UCSD-AML1 (cell line): ENCODE results near the gene CX3CL1.
"Not testable (repeated sequence)": the region's sequence is repeated elsewhere in the genome, so short reads cannot be mapped to it uniquely, and the experiment has no call there.

Source experiments
- DNase-seq: peaks from one replicate; lab custom pipeline; 2025; ENCODE audit not compliant: unreplicated experiment; lab: John Stamatoyannopoulos, UW

Gene CX3CL1

DNA sequence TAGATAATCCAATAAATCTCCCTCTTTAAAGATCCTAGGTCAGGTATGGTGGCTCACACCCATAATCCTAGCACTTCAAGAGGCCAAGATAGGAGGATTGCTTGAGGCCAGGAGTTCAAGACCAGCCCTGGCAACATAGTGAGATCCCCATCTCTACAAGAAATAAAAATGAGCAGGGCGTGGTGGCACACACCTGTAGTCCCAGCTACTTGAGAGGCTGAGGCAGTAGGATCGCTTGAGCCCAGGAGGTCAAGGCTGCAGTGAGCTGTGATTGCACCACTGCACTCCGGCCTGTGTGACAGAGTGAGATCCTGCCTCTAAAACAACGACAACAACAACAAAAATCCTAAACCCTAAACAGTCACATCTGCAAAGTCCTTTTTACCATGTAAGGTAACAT lies 15.7 kb upstream of the CX3CL1 start:
- no peak for DNase-seq

DNA sequence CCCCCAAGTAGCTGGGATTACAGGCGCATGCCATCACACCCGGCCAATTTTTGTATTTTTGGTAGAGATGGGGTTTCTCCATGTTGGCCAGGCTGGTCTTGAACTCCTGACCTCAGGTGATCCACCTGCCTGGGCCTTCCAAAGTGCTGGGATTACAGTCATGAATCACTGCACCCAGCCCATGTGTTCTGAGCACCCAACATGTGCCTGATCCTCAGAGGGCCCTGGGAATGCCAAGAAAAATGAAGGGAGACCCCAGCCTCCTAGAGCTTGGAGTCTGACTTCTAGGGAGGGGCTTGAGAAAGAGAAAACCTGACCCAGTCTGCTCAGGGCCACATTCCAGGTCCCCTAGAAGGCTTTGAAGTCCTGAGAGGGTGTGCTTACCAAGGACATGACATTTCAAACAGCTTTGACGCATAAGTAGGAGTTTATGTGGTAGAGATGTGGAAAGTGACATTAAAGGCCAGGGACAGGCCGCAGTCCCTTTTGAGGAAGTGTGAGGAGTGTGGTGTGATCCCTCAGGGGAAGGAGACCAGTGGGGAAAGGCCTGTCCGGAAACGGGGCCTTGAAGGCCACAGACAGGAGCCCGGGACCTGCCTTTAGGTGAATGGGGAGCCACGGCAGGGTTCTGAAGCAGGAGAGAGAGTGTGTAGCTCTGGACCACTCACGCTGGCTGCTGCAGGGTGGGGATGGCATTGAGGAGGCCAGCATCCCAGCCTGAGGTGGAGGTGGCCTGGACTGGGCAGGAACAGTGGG lies 14.8 kb upstream of the CX3CL1 start:
- DNase-seq: peak; percentile 67

DNA sequence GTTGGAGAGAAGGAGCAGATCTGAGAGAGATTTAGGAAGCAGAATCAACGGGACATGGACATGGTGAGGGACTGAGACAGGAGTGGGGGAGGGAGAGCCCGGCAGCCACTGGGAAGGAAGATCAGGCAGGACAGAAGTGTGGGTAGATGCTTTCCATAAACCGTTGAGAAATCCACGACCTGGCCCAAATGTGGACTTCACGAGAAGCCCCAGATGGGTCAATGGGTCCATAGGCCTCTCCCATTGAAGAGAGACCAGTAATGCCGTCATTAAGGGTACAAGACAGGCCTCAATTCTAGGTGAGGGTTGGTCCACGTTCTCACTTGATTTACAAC lies 14.2 kb upstream of the CX3CL1 start:
- DNase-seq: no peak

DNA sequence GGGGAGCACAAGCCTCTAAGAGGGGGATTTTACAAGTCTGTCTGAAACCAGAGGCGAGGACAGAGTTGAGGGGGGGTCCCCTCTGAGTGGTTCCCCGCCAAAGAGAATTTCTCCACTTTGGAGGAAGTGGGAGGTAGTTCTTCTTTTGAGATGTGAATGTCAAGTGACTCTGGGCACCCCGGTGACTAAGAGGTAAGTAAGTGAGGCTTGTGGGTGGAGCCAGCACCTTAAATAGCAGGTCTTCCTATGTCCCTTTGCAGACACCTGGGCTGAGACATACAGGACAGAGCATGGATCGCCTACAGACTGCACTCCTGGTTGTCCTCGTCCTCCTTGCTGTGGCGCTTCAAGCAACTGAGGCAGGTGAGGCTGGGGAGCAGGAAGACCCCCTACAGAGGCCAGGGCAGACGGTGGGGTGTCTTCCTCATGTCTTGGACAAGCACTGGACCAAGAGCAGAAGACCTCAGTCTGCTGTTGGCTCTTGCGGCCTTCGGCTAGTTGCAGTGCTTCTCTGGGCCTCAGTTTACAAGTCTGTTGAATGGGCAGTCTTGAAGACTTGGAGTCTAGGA lies 13.7 kb upstream of the CX3CL1 start, which contains the start of gene CCL22:
CCL22 (plus strand) TSS at position 257 of the 569 bp plus-strand sequence; CDS start at position 291, 34 bp downstream.
- DNase-seq: no peak

DNA sequence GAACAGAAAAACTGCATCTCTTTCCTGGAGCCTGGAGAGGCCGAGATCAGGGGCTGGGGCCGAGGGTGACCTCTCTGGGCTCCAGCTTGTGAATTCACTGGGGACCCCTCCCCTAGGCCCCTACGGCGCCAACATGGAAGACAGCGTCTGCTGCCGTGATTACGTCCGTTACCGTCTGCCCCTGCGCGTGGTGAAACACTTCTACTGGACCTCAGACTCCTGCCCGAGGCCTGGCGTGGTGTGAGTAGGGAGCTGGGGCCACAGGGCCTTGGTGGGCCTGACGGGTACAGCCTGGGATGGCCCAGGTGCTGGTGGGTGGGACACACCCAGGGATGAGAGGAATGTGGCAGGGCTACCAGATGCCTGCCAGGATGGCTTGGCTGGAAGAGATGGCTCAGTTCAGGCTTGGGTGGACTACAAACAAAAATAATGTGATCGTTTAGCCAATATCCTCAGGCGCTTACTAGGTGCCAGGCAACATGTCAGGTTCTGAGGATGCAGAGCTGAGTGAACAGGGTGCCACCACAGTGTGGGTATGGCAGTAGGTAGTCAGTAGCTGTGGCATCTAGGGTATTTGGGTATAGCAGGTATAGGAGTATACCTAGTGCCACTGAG lies 11.9 kb upstream of the CX3CL1 start:
- DNase-seq: no peak

DNA sequence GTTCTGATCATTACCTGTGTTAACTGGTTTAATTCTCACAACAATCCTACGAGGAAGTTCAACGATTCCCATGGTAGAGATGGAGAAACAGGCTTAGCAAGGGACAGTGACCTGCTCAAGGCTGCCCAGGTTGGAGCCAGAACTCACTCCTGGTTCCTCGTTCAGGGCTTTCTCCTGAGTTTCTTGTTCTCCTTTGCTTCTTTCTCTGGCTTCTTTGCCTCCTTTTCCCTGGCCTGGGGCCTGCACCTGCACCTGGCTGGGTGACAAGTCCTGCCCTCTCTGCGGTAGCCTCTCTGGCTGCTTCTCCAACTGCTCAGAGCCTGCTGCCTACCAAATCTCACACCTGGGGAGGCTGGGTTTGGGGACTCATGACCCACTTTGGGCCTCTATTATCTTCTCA lies 10.9 kb upstream of the CX3CL1 start:
- DNase-seq: no peak

DNA sequence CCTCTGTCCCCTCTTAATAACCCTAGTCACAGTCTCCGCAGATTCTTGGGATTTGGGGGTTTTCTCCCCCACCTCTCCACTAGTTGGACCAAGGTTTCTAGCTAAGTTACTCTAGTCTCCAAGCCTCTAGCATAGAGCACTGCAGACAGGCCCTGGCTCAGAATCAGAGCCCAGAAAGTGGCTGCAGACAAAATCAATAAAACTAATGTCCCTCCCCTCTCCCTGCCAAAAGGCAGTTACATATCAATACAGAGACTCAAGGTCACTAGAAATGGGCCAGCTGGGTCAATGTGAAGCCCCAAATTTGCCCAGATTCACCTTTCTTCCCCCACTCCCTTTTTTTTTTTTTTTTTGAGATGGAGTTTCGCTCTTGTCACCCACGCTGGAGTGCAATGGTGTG lies 8.1 kb upstream of the CX3CL1 start:
- no peak for DNase-seq

DNA sequence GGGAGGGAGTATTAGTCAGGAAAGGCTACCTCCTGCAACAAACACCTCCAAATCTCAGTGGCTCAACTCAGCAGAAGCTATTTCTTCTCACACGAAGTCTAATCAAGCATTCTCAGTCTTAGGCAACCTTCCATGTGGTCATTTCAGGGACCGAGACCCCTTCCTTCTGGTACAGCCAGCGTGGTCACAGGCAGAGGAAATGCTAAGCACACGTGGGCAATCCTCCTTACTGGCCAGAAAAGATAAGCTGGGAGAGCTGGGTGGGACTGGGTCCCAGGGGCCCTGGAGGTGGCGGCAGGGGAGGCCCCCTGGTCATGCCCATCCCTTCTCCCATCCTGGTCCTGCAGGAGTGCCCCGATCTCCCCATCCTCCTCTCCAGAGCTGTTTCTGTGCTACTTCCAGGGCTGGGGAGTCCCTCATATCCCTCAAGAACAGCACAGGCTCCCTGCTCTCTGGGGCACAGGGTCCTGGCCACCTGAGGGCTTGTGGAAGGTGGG lies 5.7 kb upstream of the CX3CL1 start:
- DNase-seq: no peak

DNA sequence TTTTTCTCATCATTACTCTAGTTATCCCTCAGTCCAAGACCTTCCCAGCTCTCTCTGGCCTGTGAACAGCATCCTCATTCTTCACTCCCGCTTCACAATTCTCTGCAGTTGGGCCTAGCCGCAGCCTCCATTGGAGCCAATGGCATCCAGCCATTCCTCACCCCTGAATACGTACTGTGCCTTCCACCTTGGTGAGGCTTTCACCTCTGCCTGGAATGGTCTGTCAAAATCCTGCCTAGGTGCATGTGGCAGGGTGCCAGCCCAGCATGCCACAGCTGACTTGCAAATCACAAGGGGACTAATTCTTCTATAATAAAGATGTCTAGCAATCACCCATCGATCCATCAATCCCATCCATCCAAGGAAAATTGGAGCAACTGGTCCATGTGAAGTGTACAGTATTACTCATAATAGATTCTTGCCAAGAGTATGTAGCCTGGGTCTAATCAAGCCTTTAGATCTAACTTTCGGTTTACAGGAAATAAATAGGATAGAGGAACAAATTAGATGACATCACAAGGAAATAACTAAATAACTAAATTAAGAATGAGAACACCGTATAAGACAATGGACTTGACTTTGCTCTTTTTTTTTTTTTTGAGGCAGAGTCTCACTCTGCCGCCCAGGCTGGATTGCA lies 5.1 kb upstream of the CX3CL1 start:
- DNase-seq: no peak

DNA sequence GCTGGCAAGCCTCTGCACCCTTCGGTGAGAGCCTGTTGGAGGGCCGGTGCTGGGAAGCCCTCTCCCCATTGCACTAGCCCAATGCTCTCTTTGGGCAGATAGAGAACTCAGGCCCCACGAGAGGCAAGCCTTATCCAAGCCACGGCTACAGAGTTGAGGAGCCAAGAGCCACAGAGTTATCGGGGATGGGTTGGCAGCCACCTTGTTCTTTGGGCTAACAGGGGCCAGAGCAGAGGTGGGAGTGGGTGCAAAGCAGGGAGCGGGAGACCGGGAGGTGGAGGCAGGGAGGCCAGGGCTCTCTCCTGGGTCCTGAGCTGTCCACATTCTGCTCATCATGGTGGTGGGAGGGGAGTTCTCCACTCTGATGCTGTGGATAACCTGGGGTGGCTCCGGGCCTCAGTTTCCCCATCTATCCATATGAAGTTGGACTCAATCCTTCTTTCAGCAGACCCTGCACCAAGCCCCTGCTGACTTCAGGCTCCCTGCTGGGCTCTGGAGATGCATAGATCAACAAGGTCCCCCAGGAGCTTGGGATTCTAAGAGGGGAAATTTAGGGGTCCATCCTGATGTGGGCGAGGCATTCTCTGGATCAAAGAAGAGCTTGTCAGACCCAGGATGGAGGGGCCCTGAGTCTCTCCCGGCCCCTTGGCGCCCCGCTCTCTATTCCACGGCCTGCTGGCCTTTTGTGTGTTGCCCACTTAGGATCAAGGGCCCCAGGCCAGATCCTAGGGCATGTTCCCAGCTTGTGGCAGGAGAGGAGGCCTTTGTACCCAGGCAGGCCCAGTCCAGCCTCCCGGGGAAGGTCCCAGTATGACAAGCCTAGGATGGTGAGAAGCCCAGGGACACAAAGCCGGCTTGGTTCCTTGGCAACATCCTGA lies 557 bp upstream of the CX3CL1 start:
- DNase-seq: no peak

DNA sequence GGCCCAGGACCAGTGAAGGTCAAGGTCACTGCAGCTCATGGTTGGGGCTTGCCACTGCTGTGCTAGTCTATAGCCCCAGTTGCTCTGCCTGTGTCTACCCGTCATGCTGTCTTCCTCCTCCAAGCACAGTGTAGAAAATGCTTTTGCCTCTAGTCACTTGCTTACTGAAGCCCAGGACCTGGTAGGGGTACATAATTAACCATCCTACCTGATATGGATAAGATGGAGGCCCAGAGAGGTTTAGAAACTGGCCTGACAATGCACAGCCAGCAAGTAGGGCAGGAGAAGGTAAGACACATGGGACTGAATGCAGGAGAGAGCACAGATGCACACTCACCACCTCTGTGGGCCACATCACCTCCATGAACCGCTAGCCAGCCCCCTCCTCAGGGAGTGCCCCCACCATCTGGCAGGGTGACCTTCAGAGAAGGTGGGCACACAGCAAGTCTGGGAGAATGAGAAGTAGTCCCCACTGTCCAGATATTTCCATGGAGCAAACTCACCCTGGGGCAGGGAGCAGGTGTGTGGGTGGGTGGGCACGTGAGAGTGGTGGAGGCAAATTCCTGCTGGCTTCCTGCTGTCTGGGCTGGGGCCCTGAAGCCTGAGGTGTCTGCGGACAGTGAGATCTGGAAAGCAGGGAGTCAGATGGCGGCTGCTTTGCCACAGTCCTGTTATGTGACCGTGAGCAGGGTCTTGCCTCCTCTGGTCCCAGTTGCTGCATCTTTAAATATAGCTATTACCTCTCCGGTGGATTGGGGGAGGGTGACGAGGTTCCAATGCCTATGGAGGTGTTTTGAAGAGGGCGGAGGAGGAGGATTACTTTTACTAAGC lies 1.0 kb downstream of the CX3CL1 start:
- DNase-seq: no peak

DNA sequence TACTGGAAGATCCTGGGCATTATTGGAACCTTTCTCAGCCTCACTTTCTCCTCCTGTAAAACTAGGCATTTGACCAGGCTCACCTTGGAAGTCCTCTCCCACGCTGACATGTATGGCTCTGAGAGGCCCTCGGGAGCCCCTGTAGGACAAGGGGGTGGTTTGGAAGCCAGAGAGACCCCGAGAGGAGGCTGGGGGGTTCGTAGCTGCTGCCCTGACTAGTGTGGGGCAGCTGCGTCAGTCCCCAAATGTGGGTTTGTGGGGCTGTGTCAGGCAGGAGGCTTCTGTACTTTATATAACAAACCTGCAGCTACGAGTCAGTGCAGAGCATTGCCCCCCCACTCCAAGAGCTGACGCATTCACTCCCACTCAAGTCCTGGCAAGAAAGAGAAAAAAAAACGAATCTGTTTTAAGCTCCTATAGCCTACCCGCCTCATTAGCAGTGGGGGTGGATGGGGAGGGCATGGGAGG lies 1.8 kb downstream of the CX3CL1 start:
- DNase-seq: no peak

DNA sequence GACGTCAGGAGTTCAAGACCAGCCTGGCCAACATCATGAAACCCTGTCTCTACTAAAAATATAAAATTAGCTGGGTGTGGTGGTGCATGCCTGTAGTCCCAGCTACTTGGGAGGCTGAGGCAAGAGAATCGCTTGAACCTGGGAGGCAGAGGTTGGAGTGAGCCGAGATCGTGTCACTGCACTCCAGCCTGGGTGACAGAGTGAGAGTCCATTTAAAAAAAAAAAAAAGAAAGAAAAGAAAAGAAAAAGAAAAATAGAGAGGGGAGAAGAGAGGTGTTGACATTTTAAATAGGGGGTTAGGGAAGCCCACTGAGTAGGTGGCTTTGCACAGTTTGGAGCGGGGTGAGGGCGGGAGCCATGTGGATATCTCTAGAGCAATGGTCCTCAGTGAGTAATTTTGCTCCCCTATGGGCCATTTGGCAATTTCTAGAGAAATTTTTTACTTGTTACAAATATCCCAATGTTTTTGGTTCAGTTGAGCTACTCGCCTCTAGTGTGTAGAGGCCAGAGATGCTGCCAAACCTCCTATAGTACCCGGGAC lies 2.7 kb downstream of the CX3CL1 start:
- not testable (repeated sequence) for DNase-seq

DNA sequence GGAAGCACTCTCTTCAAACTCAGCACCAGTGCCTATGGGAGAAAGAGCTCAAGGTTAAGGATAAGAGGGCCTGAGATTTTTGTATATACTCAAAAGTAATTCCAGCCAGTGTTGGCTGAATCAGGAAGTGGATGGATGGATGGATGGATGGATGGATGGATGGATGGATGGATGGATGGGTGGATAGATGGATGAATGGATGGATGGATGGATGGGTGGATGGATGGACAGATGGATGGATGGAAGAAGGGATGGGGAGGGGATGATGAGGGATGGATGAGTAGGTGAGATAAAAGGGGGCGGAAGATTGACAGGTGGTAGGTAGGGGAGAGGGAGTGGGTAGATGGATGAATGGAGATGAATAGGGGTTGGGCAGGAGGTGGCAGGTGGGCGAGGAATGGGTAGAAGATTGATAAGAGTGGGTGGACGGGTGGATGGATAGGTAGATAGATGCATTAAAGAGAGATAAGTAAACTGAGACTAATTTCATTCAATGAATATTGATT lies 4.1 kb downstream of the CX3CL1 start:
- DNase-seq: no peak

DNA sequence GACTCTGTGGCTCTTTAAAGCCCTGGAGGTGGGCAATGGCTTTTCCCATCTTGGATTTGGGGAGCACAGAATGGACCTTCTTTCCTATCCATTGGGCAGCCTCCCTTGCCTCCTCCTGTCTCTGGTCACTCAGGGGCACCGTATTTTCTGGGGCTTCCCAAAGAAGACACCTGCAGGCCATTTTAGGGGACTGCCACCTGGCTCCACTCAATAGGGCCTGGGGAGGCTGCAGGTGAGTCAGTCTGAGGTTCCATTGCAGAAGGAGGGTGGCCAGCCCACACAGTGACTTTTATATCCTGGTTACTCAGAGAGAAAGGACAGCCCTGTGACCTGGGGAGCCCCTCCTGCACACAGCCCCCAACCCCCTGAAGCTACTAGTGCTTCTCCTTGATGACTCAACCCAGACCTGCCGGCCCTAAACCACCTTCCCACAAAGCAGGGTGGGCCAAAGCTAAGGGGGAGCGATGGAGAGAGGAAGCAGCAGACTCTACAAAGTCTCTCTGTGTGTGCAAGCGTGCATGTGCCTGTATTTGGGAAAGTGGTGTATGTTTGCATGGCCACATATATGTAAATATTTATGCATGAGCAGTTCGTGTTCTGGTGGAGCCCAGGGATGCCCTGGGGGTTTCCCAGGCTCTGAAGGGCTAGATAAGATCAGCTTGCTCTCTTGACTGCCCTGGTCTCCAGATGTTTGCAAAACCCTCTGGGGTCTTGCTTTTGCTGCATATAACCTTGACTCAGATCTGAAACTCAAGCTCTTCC lies 5.0 kb downstream of the CX3CL1 start:
- DNase-seq: no peak

DNA sequence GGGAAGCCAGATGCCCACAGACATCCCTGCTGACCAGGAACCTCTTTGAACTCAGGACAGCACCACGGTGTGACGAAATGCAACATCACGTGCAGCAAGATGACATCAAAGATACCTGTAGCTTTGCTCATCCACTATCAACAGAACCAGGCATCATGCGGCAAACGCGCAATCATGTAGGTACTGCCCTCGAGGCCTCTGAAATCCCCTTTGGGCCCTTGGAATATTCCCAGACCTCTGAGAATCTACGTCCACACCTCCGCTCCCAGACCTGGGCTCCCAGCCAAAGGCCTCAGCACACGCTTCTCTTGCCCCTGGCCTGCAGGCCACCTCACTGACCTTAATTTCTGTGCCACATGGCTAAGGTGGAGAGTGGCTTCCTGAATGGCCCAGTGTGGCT lies 7.3 kb downstream of the CX3CL1 start:
- DNase-seq: no peak

DNA sequence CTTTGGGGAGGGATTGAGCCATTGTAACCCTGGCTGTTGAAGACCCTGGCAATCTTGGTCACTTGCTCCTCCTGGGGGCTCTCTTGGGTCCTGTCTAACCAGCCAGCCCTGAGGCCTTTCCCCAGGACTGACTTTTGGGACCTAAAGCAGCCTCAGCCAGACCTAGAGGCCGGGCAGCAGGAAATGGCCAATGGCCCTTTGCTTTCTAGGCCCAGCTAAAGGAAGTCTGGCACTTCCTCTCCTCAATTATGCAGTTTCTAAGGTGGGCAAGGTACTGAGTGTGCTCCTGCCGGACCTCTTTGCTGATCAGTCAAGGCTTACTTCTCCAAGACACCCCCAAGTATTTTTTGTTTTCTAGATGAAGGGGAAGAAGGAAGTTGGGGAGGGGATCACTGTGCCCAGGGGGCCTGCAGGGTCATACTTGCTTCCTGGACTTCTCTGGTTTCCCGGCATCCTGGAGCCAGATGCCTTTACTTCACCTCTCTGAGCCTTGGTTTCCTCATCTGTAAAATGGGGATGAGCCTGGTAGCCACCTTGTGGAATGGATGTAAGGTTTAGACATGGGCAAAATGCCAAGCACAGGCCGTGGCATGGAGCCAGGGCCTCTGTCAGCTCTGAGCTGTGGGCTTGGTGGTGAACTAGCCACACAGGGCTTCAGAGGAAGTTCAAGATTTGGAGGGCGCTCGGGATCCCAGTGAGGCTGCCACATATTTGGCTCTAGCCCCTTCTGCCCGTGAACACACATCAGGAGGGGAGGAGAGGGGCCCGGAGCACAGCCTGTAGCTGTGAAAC lies 8.6 kb downstream of the CX3CL1 start:
- DNase-seq: peak; percentile 32
